SH-SY5Y (cell line): Measurements from ENCODE around the gene DQX1.

ENCODE experiments used
- GATA2 ChIP-seq: IDR thresholded peaks from 2 replicates; pipeline ENCODE4 v1.6.1; 2011; ENCODE audit warnings: mild to moderate bottlenecking, low read depth, low read length
- GATA3 ChIP-seq: IDR thresholded peaks from 2 replicates; pipeline ENCODE4 v1.6.1; 2011; ENCODE audit warnings: low read depth, mild to moderate bottlenecking, low read length, moderate library complexity

Gene DQX1

DNA sequence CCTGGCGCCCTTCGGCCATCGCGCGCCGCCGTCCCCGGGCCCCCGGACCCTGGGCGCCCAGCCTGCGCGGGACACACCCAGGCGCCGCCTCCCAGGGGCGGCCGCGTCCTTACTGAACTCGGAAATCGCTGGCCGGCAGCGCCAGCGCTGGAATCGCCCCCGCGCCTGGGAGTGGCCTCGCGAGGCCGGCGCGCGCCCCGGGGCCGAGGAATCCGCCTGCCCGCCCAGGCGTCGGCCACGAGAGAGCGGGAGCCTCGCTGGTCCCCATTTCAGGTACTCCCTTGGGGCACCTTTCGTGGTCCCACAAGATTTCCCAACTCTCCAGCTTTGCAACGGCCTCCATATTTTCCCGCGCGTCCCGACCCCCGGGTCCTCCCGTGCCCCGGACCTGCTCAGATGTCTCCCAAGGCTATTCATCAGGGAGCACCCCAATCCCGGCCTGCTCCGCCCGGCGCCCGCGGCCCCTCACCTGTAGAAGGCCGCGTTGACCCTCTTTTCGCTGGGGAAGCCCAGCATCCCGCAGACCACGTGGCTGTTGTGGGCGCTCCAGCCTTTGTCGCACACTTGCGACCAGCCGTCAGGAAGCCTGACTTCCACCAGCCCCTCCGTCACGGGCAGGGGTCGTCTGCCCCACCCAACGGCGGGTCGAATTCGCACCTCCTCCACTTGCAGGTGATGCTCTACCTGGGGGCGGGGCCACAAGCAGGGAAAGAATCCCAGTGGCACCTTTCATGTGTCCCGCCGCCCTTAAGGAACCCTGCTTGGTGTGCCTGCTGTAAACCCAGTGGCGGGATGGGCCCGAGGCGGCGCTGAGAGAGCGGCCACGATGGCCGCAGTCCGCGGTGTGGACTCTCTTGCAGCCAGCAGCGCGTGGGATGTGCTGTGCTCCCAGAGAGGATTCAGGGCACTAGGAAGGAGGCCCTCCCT, 23.1 kb upstream of the DQX1 start:
- TF ChIP-seq GATA3: no peak
- no peak for TF ChIP-seq GATA2

DNA sequence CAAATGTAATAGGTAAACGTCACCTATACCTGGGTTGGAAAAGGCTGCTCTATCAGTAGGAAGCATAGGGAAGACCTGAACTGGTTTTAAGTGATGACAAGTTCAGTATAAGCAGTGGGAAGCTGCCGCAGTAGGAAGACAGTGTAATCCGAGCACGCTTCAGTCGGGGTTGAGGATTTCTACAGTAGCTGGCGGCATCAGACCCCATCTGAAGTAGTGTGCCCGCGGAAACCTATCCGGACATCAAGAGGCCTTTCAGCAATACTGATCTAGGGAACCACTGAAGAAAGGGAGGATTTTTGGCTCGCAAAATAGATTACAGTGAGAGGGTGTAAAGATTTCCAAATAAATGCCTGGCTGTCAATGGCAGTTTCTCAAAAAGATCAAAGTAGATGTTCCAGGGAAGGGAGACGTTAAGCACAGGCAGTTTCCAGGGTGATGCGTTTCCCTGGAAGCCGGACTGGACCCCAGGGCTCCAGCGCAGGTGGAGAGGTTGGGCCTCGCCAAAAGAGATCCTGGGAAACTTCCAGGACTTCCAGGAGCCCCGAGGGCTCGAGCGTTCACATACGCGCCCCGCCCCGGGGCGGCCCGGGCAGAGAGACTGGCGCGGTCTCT, 22.4 kb upstream of the DQX1 start:
- TF ChIP-seq GATA3 (no peak), GATA2 (no peak)

DNA sequence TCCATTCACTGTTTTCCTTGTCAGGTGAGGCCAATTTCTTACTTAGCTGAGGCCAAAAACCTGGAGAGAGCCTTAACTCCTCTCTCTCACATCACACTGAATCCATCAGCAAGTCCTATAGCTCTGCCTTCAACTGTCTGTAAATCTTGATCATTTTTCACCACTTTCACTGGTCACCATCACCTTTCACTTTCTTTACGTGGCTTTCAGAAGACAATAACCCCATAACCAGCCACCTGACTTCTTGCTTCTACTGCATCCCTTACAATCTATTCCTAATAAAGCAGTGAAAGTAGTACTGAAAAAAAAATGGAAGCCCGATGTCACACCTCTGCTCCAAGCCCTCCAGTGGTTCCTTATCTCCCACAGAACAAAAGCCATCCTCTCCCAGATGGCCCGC, 20.0 kb upstream of the DQX1 start:
- TF ChIP-seq GATA3 (no peak), GATA2 (no peak)

GRCh38 chr2:74544634-74545033, 18.6 kb upstream of the DQX1 start:
- TF ChIP-seq GATA2 (no peak), GATA3 (no peak)

DNA sequence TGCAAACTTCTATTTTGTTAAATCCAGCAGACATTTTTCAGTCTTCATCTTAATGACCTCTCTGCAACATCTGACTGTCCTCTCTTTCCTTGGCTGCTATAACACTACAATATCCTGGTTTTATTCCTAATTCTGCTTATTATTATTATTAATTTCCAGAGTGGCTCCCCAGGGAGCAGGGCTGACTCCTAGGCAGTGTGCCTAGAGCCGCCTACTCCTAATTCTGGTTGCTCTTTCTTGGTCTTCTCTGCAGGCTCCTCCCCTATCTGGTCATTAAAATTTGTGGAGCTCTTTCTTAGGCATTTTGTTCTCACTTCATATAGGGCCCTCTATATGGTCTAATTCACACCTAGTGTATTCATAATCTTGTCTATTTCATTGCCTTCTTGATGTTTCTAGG, 16.9 kb upstream of the DQX1 start:
- TF ChIP-seq GATA3 (no peak), GATA2 (no peak)

DNA sequence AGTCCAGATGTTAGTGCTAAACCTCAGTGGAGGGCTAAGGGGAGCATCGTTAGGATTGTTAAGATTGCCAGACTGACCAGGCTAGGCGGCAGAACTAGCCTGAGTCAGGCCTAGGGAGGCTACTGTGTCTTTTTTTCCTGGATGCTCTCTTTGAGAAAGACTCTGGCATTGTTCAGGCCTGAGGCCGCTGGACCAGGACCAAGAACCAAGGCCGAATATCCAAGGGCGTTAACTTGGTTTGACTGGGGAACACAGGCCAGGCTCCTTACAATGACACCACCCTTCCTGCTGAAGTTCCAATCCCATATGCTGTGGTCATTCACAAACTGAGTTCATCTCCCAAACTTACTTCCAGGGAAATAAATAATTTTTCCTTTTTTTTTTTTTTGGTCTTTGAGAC, 14.3 kb upstream of the DQX1 start:
- no peak for TF ChIP-seq GATA3
- TF ChIP-seq GATA2: no peak

GRCh38 chr2:74538881-74539339, 12.9 kb upstream of the DQX1 start:
- TF ChIP-seq GATA2 (no peak), GATA3 (no peak)

DNA sequence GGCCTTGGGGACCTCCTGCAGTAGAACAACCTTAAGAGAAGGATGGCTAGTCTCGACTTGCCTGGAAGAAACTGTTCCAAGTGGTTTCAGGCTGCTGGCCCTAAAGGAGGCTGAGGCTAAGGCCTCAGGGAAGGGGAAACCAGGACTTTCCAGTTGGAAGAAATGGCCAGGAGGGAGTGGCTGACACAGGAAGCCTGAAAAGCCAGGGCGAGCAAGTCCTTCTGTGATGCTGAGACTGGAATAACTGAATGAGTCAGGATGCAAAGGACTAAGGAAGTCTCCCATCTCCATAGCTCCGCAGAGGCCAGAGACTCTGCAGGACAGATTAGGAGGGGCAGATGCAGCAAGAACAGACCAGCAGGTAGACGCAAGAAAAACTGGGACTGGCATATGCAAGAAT, 11.1 kb upstream of the DQX1 start:
- TF ChIP-seq GATA3 (no peak), GATA2 (no peak)

DNA sequence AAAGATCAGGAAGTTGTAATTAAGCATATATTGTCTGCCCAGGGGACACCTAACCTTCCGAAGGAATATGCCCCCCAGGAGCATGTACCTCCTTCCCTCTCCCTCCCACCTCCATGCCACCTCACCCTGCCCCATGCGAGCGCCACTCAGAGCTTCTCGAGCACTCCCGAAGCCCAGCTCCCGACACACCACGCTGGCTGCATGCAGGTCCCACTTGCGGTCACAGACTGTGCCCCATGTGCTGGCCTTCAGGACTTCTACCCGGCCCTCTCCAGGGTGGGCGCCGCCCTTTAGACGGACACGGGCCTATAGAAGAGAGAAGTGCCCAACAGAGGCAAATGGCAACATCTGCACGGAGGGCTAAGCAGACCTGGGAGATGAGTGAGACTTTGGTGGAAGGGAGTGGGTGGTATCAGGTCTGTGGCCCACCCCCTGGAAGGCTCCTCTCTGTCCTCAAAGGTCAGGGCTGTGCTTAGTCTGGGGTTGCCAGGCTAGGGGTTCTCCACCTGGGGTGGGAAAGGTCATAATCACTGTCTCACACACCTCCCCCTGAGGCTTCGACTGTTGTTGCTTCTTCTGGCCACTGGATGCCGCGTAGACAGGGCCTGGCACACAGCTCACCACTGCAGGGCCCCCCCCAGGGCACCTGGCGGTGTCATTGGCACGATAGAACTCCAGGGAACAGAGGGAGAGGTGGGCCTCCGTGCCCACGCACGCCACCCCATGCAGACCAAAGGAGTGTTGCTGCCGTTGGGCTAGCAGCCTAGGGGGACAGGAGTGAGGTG, 10.3 kb upstream of the DQX1 start:
- TF ChIP-seq GATA3: no peak

DNA sequence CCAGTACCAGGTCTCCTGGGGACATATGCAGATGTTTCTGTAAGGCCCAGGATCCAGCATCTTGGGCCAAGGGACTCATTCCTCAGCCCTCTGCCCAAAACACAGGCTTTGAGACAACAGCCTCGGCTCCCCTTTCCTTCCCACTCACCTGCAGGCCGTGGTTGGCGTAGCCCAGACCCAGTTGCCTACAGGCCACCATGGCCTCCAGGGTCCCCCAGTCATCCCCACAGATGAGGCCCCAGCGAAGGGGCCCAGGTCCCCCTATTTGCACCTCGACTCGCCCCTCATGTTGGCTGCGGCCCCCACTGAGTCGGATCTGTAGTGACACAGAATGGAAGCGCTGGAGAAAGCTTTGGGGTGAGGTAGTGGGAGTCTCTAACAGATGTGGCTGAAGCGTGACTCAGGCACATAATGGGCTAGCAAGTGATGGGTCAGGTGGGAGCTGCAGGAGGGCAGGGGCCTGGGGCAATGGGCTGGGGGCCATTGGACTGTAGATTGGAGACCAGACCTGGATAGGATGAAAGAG, 9.5 kb upstream of the DQX1 start:
- no peak for TF ChIP-seq GATA3
- TF ChIP-seq GATA2: no peak

DNA sequence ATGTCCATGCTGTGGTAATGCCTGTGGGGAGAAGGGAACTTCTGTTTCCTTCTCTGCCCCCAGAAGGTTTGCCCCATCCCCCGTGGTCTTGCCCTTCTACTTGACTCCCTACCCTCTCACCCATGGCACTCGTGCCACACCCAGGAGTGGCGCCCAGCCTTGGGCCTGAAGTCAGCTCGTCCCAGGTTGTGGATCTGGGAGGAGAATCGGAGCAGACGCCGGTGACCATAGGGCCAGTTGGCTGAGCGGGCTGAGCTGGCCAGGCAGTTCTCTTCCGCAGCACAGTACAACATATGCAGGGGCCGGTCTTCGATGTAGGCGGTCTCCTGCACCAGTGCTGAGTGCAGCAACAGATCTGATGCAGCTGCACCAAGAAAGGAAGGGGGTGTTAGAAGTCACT, 8.4 kb upstream of the DQX1 start:
- TF ChIP-seq GATA3 (no peak), GATA2 (no peak)

DNA sequence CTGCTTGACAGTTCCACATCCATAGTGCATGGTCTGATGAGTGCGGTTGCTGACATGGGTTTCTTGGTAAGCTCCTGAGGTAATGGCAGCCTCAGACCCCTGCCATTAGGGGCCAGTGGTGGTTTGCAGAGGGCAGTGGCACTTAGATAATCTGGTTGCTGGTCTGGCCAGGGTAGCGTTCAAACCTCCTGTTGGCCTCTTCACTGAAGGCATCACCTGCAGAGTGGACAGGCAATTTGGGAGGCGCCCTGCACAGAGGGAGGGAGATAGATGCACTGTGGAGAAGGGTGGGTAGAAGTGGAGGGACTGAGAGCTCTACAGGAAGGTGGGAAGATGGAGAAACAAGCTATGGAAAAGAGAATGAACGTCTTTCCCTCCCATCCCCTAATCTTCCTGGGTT, 7.4 kb upstream of the DQX1 start:
- TF ChIP-seq GATA3 (no peak), GATA2 (no peak)

GRCh38 chr2:74532222-74532621, 6.2 kb upstream of the DQX1 start:
- TF ChIP-seq GATA3 (no peak), GATA2 (no peak)

- TF ChIP-seq GATA2: no peak
Observed at GRCh38 chr2:74531666-74532065, 5.6 kb upstream of the DQX1 start.
